Activated CD8-positive, alpha-beta memory T cell treated with anti-CD3 and anti-CD28 coated beads, Interleukin-2, amount 50 U/mL, for 24 hours (primary cell): Measurements from ENCODE around the gene RTL10.
"Not testable (repeated sequence)": the region's sequence is repeated elsewhere in the genome, so short reads cannot be mapped to it uniquely, and the experiment has no call there.

Source experiments
- DNase-seq: peaks from one replicate; pipeline ENCODE4 v3.0.0-alpha.2; 2020; ENCODE audit errors: extremely low read depth

RTL10 gene

GRCh38 chr22:19843857-19844376, 10.8 kb downstream of the RTL10 start:
- DNase-seq, result no peak

GRCh38 chr22:19843107-19843856, 11.4 kb downstream of the RTL10 start:
- DNase-seq, result no peak

DNA sequence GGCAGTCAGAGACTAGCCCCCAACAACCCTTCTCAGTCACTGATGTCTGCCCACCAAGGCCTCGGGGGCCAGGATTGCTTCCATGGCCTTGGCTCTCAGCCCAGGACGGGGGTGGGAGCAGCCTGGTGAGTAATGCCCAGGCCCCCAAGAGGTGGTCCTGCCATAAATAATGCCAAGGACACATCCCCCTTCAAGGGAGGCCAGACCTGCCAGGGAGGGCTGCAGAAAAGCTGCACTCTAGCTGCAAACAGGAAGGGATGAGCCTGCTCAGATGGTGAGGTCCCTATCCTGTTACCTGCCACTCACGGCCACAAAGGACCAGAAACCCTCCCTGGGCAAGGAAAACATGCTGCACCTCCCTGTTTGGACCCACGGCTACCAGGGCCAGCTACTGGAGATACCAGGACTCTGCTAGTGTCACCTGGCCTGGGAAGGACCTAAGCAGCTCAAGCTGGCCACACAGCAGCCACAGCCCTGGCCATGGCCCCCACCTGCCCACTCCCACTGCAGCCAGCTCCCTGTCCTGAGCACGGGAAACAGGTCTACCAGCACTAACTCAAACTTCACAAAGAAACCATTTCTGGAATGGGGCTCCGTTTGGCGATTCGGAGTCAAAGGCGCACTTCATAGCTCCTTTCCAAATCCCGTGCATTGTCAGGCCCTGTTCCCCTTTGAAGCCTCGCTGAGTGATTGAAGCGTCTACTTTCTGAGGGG, 12.1 kb downstream of the RTL10 start:
- DNase-seq, result no peak

- DNase-seq, result no peak
Measured at GRCh38 chr22:19841641-19842392, 12.9 kb downstream of the RTL10 start.

- no peak for DNase-seq
Measured at GRCh38 chr22:19840955-19841640, 13.6 kb downstream of the RTL10 start.

DNA sequence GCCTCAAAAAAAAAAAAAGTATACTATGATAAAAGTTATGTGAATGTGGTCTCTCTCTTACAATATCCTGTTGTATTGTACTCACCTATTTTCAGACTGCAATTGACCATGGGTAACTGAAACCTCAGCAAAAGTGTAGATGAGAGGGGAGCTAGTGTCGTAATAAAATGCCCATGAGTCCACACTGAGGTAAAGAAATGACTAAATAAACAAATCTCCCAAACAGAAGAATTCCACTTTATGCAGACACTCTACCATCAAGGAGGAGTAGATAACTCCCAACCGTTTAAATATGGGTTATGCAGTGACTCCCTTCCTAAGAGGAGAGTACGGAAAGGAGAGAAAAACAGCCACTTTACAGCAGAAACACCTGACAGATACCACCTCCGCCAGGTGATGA, 14.6 kb downstream of the RTL10 start:
- no peak for DNase-seq

- DNase-seq, result no peak
Measured at GRCh38 chr22:19837915-19838314, 16.8 kb downstream of the RTL10 start.

DNA sequence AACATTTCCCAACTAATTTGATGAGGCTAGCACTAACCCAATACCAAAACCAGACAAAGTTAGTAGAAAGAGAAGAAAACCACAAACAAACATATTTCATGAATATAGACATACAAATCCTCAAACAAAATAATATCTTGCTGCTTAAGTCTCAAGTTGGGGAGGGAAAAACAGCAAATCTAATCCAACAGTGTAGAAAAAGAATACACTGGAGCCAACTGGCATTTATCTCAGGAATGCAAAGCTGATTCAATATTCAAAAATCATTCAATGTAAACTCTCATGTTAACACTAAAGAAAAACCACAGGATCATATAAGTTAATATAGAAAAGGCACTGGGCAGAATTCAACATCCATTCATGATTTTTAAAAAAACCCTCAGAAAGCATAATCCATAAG, 18.2 kb downstream of the RTL10 start:
- no peak for DNase-seq

DNA sequence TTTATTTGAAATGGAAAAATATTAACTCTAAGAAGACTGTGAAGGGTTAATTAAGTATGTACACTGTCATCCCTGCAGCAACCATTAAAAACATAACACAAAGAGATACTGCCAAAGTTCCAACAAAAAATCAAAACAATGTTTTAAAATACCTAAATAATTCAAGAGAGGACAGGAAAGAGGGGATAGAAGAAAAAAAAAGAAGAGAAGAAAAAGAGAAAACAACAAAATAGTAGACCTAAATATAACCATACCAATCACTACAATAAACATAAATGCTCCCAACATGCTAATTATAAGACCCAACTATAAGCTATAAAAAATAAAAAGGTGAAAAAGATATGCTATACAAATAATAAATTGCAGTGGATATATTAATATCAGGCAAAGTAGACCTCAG, 20.1 kb downstream of the RTL10 start:
- no peak for DNase-seq

- not testable (repeated sequence) for DNase-seq
Measured at GRCh38 chr22:19833327-19833726, 21.3 kb downstream of the RTL10 start.

DNA sequence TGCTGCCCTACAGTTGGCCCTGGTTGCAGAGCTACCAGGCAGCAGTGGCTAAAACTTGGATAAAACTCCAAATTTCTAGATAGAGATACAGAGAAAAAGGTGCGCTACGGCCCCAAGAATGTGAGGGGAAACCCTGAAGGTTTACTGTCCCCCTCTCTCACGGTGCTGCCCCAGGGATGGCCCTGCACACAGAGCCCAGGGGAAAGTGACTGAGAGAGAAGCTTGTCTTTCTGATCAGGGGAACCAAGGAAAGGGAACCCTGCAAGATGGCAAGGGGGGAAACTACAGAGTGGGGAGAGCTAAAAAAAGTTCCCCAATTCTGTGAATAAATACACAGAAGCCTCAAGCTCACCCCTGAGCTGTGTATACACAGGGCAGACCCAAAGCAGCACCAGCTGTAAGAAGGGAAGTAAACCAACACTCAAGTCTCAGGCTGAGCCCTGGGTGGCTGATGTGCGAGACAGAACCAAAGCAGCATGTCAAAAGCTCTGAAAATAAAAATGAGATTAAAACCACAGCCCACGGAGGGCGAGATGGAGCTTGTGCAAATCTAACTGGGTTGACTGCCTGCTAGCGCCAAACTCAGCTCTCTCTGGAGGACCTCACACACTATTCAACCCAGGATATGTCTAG, 22.1 kb downstream of the RTL10 start:
- no peak for DNase-seq

DNA sequence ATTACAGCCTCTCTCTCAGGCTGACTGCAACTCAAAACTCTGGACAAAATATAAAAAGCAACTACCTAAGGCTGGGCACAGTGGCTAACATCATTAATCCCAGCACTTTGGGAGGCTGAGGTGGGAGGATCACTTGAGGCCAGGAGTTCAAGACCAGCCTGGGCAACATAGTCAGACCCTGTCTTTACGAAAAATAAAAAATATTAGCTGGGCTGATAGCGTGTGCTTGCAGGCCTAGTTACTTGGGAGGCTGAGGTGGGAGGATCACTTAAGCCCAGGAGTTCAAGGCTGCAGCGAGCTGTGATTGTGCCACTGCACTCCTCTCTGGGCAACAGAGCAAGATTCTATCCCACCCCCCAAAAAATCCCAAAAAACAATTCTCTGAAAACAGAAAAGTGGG, 22.7 kb downstream of the RTL10 start:
- DNase-seq, result not testable (repeated sequence)

DNA sequence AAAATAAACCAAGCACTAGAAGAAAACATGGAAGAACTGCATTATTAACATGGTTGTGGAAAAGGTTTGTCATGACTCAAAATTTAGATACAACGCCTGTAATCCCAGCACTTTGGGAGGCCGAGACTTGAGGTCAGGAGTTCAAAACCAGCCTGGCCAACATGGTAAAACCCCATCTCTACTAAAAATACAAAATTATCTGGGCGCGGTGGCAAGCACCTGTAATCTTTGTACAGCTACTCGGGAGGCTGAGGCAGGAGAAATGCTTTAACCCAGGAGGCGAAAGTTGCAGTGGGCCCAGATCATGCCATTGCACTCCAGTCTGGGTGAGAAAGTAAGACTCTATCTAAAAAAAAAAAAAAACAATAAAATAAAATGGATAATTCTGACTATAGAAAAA, 23.7 kb downstream of the RTL10 start:
- DNase-seq, result no peak

DNA sequence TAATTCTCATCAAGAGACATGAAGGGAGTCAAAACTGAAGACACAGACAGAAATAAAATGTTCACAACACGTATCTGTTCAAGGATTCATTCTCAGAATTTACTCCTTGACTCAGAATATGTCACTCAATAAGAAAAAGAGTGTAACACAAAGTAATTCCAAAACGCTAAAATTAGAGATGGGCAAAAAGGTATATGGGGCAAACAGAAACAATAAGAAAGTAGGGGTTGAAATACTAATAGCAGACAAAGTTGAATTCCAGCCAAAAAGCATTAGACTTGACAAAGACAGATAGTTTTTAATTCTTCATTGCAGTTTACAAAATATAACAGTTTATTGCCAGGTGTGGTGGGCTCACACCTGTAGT, 26.7 kb downstream of the RTL10 start:
- DNase-seq, result no peak

DNA sequence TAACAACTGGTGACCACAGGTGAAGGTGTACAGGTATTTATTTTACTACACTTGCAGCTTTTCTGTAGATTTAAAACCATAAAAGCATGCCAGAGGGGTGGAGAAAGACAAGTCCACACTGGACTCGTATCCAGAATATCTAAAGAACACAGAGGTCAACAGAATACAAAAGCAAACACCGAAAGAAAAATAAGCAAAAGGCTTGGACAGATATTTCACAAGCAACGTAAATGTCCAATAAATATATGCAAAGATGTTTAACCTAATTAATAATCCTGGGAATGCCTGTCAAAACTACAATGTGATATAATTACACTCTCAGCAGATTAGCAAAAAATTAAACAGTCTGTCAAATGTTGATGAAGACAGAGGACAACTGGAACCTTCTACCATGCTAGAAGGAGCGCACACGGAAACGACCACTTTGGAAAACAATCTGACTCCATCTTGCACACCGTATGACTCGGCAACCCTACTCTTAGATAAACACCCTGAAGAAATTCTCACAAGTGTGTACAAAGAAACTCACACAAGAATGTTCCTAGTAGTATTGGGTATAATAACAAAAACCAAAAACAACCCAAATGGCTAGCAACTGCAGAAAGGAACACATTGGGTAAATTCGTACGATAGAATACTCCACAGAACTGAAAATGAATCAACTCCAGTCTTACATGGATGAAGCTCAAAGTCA, 27.2 kb downstream of the RTL10 start:
- no peak for DNase-seq

- DNase-seq, result no peak
Measured at GRCh38 chr22:19826619-19826950, 28.1 kb downstream of the RTL10 start.

DNA sequence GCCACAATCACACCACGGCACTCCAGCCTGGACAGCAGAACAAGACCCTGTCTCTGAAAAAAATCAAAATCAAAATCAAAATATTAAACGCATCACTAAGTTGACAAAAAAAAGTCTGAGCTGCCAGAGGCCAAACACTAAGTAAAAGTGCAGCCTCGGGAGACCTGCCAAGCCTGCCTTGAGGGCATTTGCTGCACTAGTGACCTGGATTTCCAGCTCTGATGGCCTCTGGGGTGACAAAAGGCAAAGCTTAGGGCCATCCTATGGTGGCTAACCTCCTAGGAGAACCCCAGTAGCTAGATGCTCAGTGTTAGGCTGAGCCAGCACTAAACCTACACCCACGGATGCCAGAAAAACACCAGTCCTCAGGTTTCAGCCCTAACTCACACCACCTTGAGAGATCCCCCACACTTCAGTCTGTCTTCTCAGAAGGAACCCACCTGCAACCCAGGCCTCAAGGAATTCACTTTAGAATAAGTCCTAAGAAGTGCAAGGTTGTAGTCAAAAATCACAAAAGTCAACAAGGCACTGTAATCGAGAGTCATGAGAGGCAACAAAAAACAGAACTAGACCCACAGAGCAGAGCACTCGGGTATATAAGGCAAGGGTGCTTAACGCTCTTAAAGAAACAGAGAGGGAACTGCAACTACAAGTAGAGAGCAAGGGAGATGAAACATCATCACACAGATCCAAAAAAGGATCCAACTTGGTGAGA, 28.6 kb downstream of the RTL10 start:
- no peak for DNase-seq

- DNase-seq, result no peak
Measured at GRCh38 chr22:19824926-19825339, 29.7 kb downstream of the RTL10 start.

DNA sequence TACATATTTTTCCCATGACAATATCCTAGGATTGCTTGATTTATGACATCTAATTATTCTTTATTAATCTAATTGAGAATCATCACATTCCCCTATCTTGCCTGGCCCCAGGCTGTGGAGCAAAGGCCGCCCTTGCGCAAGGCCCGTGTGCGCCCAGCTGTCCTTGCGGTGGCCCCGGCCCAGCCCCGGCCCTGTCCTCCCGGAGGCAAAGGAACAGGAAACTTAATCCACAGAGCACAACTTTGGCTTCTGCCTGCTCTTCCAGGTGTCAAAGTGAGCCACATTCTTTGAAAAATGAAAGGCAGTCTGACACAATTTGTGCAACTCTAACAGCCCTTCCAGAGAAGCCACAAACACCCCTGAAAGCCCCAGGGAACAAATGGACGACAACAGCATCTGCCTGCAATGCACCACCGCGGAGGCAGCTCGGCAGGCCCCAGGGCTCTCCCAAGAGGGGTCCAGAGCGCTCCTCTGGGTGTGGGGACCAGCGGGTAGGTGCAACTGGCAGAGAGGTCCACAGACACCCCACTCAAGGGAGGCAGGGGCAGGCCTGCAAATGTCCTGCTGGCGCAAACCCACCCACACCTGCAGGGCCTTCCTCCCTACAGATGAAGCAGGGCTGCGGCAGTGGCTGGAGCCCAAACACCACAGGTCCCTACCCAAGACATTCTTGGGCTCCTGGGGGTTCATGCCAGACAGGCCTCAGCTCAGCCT, 30.3 kb downstream of the RTL10 start:
- DNase-seq, result no peak

DNA sequence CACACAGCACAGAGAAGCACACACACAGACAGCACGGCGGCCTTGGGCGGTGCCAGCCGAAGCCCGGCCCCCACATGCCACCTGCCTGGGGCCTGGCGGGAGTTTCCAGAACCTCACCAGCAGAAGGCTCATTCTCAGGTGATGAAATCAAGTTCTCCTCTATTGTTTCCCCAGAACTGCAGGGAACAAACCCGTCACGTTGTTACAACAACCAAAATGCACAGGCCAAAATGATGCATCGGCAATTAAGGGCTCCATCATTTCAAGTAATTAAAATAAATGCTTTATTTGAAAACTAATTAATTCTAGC, 30.8 kb downstream of the RTL10 start:
- no peak for DNase-seq
